Activated T-cell treated with anti-CD3 and anti-CD28 coated beads, Interleukin-2, amount 50 U/mL, for 24 hours (primary cell): ENCODE measurements around the gene XAGE2.

Experiments used
- DNase-seq: peaks from one replicate; pipeline ENCODE4 v3.0.0-alpha.2; 2020
- H3K27ac Mint-ChIP-seq: 2 replicates; pipeline ENCODE4 v1.8.0; 2020; ENCODE audit warnings: mild to moderate bottlenecking, mixed read lengths
- H3K27me3 Mint-ChIP-seq: 2 replicates; pipeline ENCODE4 v1.8.0; 2020; ENCODE audit warnings: mixed read lengths
- H3K36me3 Mint-ChIP-seq: 2 replicates; pipeline ENCODE4 v1.8.0; 2020; ENCODE audit warnings: low read depth, mixed read lengths
- H3K4me1 Mint-ChIP-seq: 2 replicates; pipeline ENCODE4 v1.8.0; 2020; ENCODE audit warnings: low read depth, mixed read lengths
- H3K4me3 Mint-ChIP-seq: 2 replicates; pipeline ENCODE4 v1.8.0; 2020; ENCODE audit warnings: mild to moderate bottlenecking, moderate library complexity, mixed read lengths
- H3K9me3 Mint-ChIP-seq: 2 replicates; pipeline ENCODE4 v1.8.0; 2020; ENCODE audit warnings: mixed read lengths

XAGE2 gene

DNA sequence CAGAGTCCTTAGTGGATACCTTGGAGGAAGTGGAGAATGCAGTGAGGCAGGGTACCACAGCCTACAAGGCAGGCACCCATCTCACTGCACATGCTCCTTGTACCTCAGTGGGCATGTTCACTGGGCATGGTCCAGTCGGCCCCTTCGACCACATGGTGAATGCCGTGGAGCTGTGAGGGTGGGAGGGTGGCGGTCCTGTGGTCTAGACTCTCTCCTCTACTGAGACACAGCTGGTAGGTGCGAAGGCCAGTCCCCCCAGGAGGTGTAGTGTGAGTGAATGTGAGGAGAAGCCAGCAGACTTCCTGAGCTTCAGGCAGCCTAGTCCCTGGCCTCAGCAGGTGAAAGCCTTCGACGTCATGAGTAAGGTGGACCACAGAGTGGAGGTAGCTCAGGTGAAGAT, 12.2 kb downstream of the XAGE2 start:
- peaks cover 59% of the 10 kb centered on the region for H3K27me3 Mint-ChIP-seq
- DNase-seq, result no peak
- H3K36me3 Mint-ChIP-seq, result no peaks in the 10 kb centered on the region
- no peak overlapping the region for H3K27ac Mint-ChIP-seq
- no peaks in the 10 kb centered on the region for H3K4me1 Mint-ChIP-seq
- no peak overlapping the region for H3K4me3 Mint-ChIP-seq
- H3K9me3 Mint-ChIP-seq, result no peaks in the 10 kb centered on the region

DNA sequence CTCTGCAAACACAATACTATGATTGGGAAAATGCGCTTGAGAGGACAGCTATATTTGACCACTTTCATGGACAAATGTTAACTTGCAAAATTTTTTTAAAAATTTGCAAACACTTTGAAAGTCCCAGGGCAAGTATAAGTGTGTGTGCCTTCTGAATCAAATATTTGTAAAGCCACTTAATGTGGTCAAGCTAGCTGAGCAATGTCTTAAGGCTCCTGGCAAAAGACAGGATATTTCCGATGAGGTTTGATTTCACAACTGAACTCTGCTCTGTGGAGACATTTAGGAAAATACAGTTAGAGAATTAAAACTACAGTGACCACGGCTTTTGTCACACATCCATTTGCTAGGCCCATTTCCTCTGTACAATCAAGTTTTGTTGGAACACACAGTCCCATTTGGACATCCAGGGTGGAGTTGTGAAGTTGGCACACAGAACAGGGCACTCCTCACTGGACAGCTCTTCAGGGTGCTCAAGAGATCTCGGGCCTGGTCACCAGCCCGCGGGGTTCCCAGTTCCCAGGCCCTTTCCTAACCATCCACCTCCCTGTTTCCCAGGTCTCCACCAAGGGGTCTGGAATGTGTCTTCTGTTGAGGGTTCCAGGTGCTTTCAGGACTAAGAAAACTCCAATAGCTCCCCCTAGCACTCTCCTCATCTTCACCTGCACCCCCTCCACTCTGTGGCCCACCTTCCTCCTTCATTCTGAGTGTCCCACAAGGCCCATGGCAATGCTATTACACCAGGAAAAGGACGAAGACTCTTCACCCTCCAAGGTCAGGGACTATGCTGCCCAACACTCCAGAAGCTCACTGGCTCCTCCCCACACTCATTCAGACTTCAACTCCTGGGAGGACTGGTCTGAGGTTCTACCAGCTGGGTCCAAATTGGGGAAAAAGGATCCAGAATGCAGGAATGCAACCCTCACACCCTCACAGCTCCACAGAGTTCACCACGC, 41.9 kb downstream of the XAGE2 start:
- no peak overlapping the region for H3K4me3 Mint-ChIP-seq
- no peaks in the 10 kb centered on the region for H3K9me3 Mint-ChIP-seq
- H3K27ac Mint-ChIP-seq, result no peak overlapping the region
- no peak for DNase-seq
- peaks cover 64% of the 10 kb centered on the region for H3K27me3 Mint-ChIP-seq
- H3K36me3 Mint-ChIP-seq, result no peaks in the 10 kb centered on the region
- H3K4me1 Mint-ChIP-seq, result no peaks in the 10 kb centered on the region

DNA sequence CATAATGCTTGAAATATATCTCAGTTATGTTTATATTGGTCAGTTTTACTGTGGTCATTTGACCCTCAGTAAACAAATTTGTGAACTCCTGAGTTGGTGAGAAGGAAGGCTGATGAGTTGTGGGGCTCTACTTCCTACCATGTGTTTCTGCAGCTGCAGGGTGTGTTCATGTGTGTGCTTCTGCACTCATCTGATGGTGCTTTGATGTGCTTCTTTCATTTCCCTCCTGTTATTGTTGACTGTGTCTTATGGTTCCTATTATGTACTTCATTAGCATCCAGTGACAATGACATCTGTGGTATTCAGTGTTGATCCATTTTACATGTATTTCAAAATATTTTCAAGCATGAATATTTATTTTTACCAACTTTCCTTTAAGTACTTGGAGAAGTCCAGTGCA, 46.5 kb downstream of the XAGE2 start:
- Mint-ChIP-seq H3K36me3 (no peaks in the 10 kb centered on the region), H3K9me3 (no peaks in the 10 kb centered on the region), H3K27me3 (peaks cover 77% of the 10 kb centered on the region), H3K4me1 (no peaks in the 10 kb centered on the region), H3K4me3 (no peak overlapping the region), H3K27ac (no peak overlapping the region)
- no peak for DNase-seq

DNA sequence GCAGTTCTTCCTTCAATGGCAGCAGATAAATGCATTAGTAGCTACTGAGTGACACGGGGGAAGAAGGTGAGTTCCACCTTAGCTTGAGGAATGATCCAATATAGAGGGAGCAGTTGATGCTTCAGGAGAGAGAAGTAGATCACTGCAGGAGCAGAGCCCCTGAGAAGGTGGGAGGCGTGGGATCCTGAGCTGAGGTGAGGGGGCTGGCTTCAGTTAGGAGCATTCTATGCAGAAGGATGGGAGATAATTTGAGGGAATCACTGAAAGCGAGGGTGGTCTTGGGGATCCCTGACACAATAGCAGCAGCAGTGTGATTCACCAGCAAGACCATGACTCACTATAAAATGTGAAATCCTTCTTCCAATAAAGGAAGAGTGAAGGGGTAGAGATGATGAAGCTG, 48.0 kb downstream of the XAGE2 start:
- no peak overlapping the region for H3K27ac Mint-ChIP-seq
- DNase-seq, result no peak
- H3K27me3 Mint-ChIP-seq, result peaks cover 80% of the 10 kb centered on the region
- no peaks in the 10 kb centered on the region for H3K4me1 Mint-ChIP-seq
- no peaks in the 10 kb centered on the region for H3K36me3 Mint-ChIP-seq
- no peak overlapping the region for H3K4me3 Mint-ChIP-seq
- no peaks in the 10 kb centered on the region for H3K9me3 Mint-ChIP-seq

DNA sequence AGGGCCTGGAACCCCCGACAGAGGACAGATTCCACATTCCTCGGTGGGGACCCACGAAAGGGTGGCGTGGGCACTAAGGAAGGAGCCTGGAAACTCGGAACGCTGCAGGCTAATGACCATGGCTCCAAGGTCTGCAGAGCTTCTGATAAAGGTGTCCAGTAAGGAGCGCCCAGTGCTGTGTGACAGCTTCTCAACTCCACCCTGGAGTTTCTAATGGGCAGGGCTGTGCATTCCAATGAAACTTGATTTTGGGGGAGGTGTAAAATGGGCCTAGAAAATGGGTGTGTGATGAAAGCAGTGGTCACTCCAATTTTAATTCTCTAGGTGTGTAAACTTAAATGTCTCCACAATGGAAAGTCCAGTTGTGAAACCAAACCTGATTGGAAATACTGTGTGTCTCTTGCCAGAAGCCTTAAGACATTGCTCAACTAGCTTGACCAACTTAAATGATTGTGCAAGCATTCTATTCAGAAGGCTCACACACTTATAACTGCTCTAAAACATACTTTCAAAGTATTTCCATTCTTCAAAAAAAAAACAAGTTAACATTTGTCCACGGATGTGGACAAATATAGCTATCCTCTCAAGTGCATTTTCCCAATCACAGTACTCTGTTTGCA, 52.1 kb downstream of the XAGE2 start:
- Mint-ChIP-seq H3K27ac (no peak overlapping the region), H3K4me3 (no peak overlapping the region), H3K4me1 (no peaks in the 10 kb centered on the region), H3K9me3 (no peaks in the 10 kb centered on the region), H3K27me3 (peaks cover 76% of the 10 kb centered on the region), H3K36me3 (no peaks in the 10 kb centered on the region)
- no peak for DNase-seq

DNA sequence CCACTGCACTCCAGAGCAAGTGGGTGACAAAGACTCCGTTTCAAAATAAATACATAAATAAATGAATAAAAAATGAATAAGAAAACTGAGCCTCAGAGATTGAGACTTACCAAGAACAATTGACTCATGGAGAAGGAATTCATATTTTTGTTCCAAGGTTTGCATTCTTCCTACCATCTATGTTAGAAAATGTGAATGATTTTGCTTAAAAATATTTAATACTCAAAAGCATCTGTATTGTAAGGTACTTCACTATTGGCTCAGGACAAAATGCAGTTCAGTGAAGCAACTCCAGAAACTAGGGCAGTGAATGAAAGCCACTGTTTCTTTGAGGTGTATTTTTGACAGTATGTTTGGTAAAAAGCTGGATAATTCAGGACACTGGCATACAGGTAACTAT, 54.1 kb downstream of the XAGE2 start:
- H3K27ac Mint-ChIP-seq, result no peak overlapping the region
- H3K27me3 Mint-ChIP-seq, result peaks cover 74% of the 10 kb centered on the region
- H3K36me3 Mint-ChIP-seq, result no peaks in the 10 kb centered on the region
- no peaks in the 10 kb centered on the region for H3K4me1 Mint-ChIP-seq
- DNase-seq, result no peak
- no peaks in the 10 kb centered on the region for H3K9me3 Mint-ChIP-seq
- no peak overlapping the region for H3K4me3 Mint-ChIP-seq

DNA sequence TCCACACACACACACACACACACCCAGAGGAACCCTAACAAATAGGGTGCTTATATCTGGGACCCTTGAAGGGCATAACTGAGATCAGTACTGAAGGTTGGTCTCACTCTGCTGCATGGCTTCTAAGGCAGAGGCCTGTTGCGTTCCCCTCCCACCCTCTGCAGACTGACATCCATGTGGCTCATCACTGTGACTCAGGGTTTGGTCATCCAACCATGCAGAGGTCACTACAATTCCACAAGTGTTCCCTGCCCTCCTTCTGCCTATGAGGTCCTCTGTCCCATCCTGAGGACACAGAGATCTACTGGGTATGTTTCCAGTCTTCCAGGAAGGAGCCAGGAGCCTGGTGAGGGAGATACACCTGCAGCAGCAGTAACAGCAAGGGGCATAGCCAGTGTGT, 55.8 kb downstream of the XAGE2 start:
- no peak for DNase-seq
- Mint-ChIP-seq H3K4me3 (no peak overlapping the region), H3K27ac (no peak overlapping the region), H3K27me3 (peaks cover 67% of the 10 kb centered on the region), H3K36me3 (no peaks in the 10 kb centered on the region), H3K4me1 (no peaks in the 10 kb centered on the region), H3K9me3 (no peaks in the 10 kb centered on the region)
